Rectal smooth muscle tissue (tissue), 1 donor: ENCODE data around the gene ALG14.

Source experiments
- H3K27ac ChIP-seq: one replicate; pipeline ENCODE4 v1.7.0; 2013; ENCODE audit warnings: low read depth, low read length, inconsistent platforms
- H3K27me3 ChIP-seq: one replicate; pipeline ENCODE4 v1.7.0; 2013; ENCODE audit warnings: low read length; ENCODE audit not compliant: control insufficient read depth, insufficient read depth
- H3K36me3 ChIP-seq: one replicate; pipeline ENCODE4 v1.7.0; 2013; ENCODE audit warnings: low read length; ENCODE audit not compliant: control insufficient read depth, insufficient read depth
- H3K4me1 ChIP-seq: one replicate; pipeline ENCODE4 v1.7.0; 2013; ENCODE audit warnings: low read length; ENCODE audit not compliant: control insufficient read depth, insufficient read depth
- H3K4me3 ChIP-seq: one replicate; pipeline ENCODE4 v1.7.0; 2013; ENCODE audit warnings: low read length
- H3K9ac ChIP-seq: one replicate; pipeline ENCODE4 v1.7.0; 2013; ENCODE audit warnings: low read length

The ALG14 gene

GRCh38 chr1:94935476-94935875 lies 137.3 kb downstream of the ALG14 start:
- Histone ChIP-seq H3K27ac (no peak overlapping the region), H3K27me3 (no peaks in the 10 kb centered on the region), H3K9ac (no peak overlapping the region), H3K36me3 (no peaks in the 10 kb centered on the region), H3K4me3 (no peak overlapping the region), H3K4me1 (peaks cover 16% of the 10 kb centered on the region)

- Histone ChIP-seq H3K9ac (no peak overlapping the region), H3K36me3 (no peaks in the 10 kb centered on the region), H3K27me3 (no peaks in the 10 kb centered on the region), H3K4me1 (peaks cover 16% of the 10 kb centered on the region), H3K27ac (no peak overlapping the region), H3K4me3 (no peak overlapping the region)
Observed at GRCh38 chr1:94935034-94935433, 137.7 kb downstream of the ALG14 start.

- Histone ChIP-seq H3K27me3 (no peaks in the 10 kb centered on the region), H3K4me3 (no peak overlapping the region), H3K4me1 (peaks cover 17% of the 10 kb centered on the region), H3K9ac (no peak overlapping the region), H3K36me3 (no peaks in the 10 kb centered on the region), H3K27ac (no peak overlapping the region)
Observed at GRCh38 chr1:94934551-94934950, 138.2 kb downstream of the ALG14 start.

GRCh38 chr1:94931254-94931841 lies 141.4 kb downstream of the ALG14 start:
- no peak overlapping the region for H3K27ac ChIP-seq
- H3K27me3 ChIP-seq = no peaks in the 10 kb centered on the region
- no peak overlapping the region for H3K4me3 ChIP-seq
- H3K9ac ChIP-seq = no peak overlapping the region
- H3K4me1 ChIP-seq = peaks cover 18% of the 10 kb centered on the region
- H3K36me3 ChIP-seq = no peaks in the 10 kb centered on the region

GRCh38 chr1:94929351-94930217 lies 143.2 kb downstream of the ALG14 start:
- Histone ChIP-seq H3K9ac (no peak overlapping the region), H3K4me3 (peak overlapping the region; percentile 74), H3K27ac (peak overlapping the region; percentile 30)

GRCh38 chr1:94928293-94928939 lies 144.3 kb downstream of the ALG14 start:
- Histone ChIP-seq H3K27me3 (no peaks in the 10 kb centered on the region), H3K36me3 (no peaks in the 10 kb centered on the region), H3K27ac (peak overlapping the region; percentile 98), H3K4me3 (peak overlapping the region; percentile 74), H3K9ac (no peak overlapping the region), H3K4me1 (peaks cover 23% of the 10 kb centered on the region)

More at GRCh38 chr1:94929351-94930217, 143.2 kb downstream of the ALG14 start:
- H3K4me1 ChIP-seq = peaks cover 15% of the 10 kb centered on the region
- H3K27me3 ChIP-seq = no peaks in the 10 kb centered on the region
- H3K36me3 ChIP-seq = no peaks in the 10 kb centered on the region

- Histone ChIP-seq H3K36me3 (no peaks in the 10 kb centered on the region), H3K9ac (peak overlapping the region; percentile 54), H3K4me1 (peaks cover 23% of the 10 kb centered on the region), H3K27me3 (no peaks in the 10 kb centered on the region), H3K4me3 (peak overlapping the region; percentile 74), H3K27ac (peak overlapping the region; percentile 98)
Observed at GRCh38 chr1:94927405-94928175, 145.2 kb downstream of the ALG14 start.

- Histone ChIP-seq H3K9ac (peak within 1 kb of the TSS; percentile 92), H3K27me3 (no peaks in the 10 kb centered on the region), H3K4me3 (peak within 1 kb of the TSS; percentile 92), H3K27ac (peak within 1 kb of the TSS; percentile 98), H3K4me1 (peaks cover 23% of the 10 kb centered on the region), H3K36me3 (no peaks in the 10 kb centered on the region)
Observed at GRCh38 chr1:94926915-94927404, 145.8 kb downstream of the ALG14 start, which contains the start of gene CNN3. Gene CNN3 (minus strand): TSS chr1:94927110. CDS start chr1:94926894, 216 bp downstream.

- peak overlapping the region; percentile 92 for H3K9ac ChIP-seq
- peaks cover 29% of the 10 kb centered on the region for H3K4me1 ChIP-seq
- H3K4me3 ChIP-seq = peak overlapping the region; percentile 92
- peak overlapping the region; percentile 98 for H3K27ac ChIP-seq
- no peaks in the 10 kb centered on the region for H3K27me3 ChIP-seq
- H3K36me3 ChIP-seq = no peaks in the 10 kb centered on the region
Observed at GRCh38 chr1:94926126-94926914, 146.4 kb downstream of the ALG14 start.

- H3K4me3 ChIP-seq = peak overlapping the region; percentile 92
- no peaks in the 10 kb centered on the region for H3K27me3 ChIP-seq
- H3K36me3 ChIP-seq = no peaks in the 10 kb centered on the region
- H3K27ac ChIP-seq = peak overlapping the region; percentile 98
- H3K9ac ChIP-seq = peak overlapping the region; percentile 92
- H3K4me1 ChIP-seq = peaks cover 30% of the 10 kb centered on the region
Observed at GRCh38 chr1:94925561-94926125, 147.1 kb downstream of the ALG14 start.

GRCh38 chr1:94925004-94925403 lies 147.7 kb downstream of the ALG14 start:
- no peak overlapping the region for H3K9ac ChIP-seq
- peak overlapping the region; percentile 92 for H3K4me3 ChIP-seq
- H3K36me3 ChIP-seq = no peaks in the 10 kb centered on the region
- H3K27ac ChIP-seq = peak overlapping the region; percentile 98
- H3K27me3 ChIP-seq = no peaks in the 10 kb centered on the region
- peaks cover 31% of the 10 kb centered on the region for H3K4me1 ChIP-seq
